Suprapubic skin (tissue), 3 donors: ENCODE data around the gene MAP2.

Experiments used
- CTCF ChIP-seq, 2 donors: fragments of 200-600 bp in 1 of 2; fragments of 450-650 bp in 1 of 2; sonication (generic) in 1 of 2; IDR thresholded peaks; one replicate each; pipeline ENCODE4 v1.5.1; 2016 to 2019; ENCODE audit warnings: antibody characterized with exemption in 2 of 2, mild to moderate bottlenecking in 1 of 2, moderate library complexity in 1 of 2
- POLR2AphosphoS5 ChIP-seq, 3 donors: sonication (generic); formaldehyde crosslinking; IDR thresholded peaks; one replicate each; pipeline ENCODE4 v1.6.1; 2017; ENCODE audit warnings: antibody characterized with exemption in 3 of 3

GRCh38 chr2:209463226-209463625, 39.4 kb downstream of the MAP2 start:
- TF ChIP-seq CTCF (IDR thresholded peaks at IDR 0.05) (no peak), POLR2AphosphoS5 (IDR thresholded peaks at IDR 0.05) (no peak)
